Smooth muscle cell (in vitro differentiated cells): ENCODE measurements around the gene RAD51B. TPM values are rescaled to one million over a fixed set of nuclear protein-coding genes. Genes with fewer than 3 reads are reported as not detected.

Experiments used
- DNase-seq: peaks from one replicate; lab custom pipeline; 2025; ENCODE audit not compliant: unreplicated experiment; lab: John Stamatoyannopoulos, UW
- H2AFZ ChIP-seq: fragments of 200-600 bp; sonication (generic); 2 replicates; pipeline ENCODE4 v1.6.0; 2016; ENCODE audit warnings: antibody characterized with exemption, low read depth, mild to moderate bottlenecking
- H3F3A ChIP-seq: fragments of 200-600 bp; sonication (generic); 2 replicates; pipeline ENCODE4 v1.6.0; 2017; ENCODE audit warnings: antibody characterized with exemption, low read depth
- H3K27ac ChIP-seq: fragments of 200-600 bp; sonication (generic); 2 replicates; pipeline ENCODE4 v1.5.1; 2016; ENCODE audit warnings: low read depth, mild to moderate bottlenecking
- H3K27me3 ChIP-seq: fragments of 200-600 bp; sonication (generic); 2 replicates; pipeline ENCODE4 v1.6.1; 2016; ENCODE audit warnings: low read depth, mild to moderate bottlenecking
- H3K36me3 ChIP-seq: fragments of 200-600 bp; sonication (generic); 2 replicates; pipeline ENCODE4 v1.5.1; 2016; ENCODE audit warnings: low read depth
- H3K4me1 ChIP-seq: fragments of 200-600 bp; sonication (generic); 2 replicates; pipeline ENCODE4 v1.5.1; 2016; ENCODE audit warnings: low read depth
- H3K4me2 ChIP-seq: fragments of 200-600 bp; sonication (generic); 2 replicates; pipeline ENCODE4 v1.6.0; 2016; ENCODE audit warnings: mild to moderate bottlenecking
- H3K4me3 ChIP-seq: fragments of 200-600 bp; sonication (generic); 2 replicates; pipeline ENCODE4 v1.5.1; 2016; ENCODE audit warnings: mild to moderate bottlenecking
- H3K79me2 ChIP-seq: fragments of 200-600 bp; sonication (generic); 2 replicates; pipeline ENCODE4 v1.6.0; 2016; ENCODE audit warnings: low read depth, mild to moderate bottlenecking
- H3K9ac ChIP-seq: fragments of 200-600 bp; sonication (generic); 2 replicates; pipeline ENCODE4 v1.6.0; 2016; ENCODE audit warnings: low read depth
- H3K9me3 ChIP-seq: fragments of 200-600 bp; sonication (generic); replicated peaks from 2 replicates; pipeline ENCODE4 v1.5.1; 2016; ENCODE audit warnings: low read depth
- H4K20me1 ChIP-seq: fragments of 200-600 bp; sonication (generic); 2 replicates; pipeline ENCODE4 v1.6.0; 2016; ENCODE audit warnings: low read depth
- WGBS: methylation state at CpG from one replicate; pipeline ENCODE4 v1.1.7; 2016; ENCODE audit warnings: low lambda C conversion rate; 5-methylcytosine and 5-hydroxymethylcytosine counted together
- polyA plus RNA-seq: library from polyadenylated mRNA; unstranded; fragments of >200 nt; fragmentation: Nextera tagmentation; extraction: Ambion mirVana; gene quantifications from 2 replicates; pipeline ENCODE4 v1.2.1, GENCODE V29; 2016
- total RNA-seq: library from RNA; depleted of rRNA; stranded (reverse); fragments of >200 nt; gene quantifications from 2 replicates; pipeline ENCODE4 v1.2.3, GENCODE V29; 2014
- TF ChIP-seq, protein P1 (sequence below): fragments of 200-600 bp; sonication (generic); IDR thresholded peaks from 2 replicates; pipeline ENCODE4 v1.5.1; 2017; ENCODE audit warnings: borderline replicate concordance, mild to moderate bottlenecking, antibody characterized with exemption; ENCODE audit not compliant: insufficient read depth, poor library complexity, severe bottlenecking

The RAD51B gene
- total and polyA plus RNA-seq, 2 experiments from 2014 or later: 4.6 to 5.3 TPM

DNA sequence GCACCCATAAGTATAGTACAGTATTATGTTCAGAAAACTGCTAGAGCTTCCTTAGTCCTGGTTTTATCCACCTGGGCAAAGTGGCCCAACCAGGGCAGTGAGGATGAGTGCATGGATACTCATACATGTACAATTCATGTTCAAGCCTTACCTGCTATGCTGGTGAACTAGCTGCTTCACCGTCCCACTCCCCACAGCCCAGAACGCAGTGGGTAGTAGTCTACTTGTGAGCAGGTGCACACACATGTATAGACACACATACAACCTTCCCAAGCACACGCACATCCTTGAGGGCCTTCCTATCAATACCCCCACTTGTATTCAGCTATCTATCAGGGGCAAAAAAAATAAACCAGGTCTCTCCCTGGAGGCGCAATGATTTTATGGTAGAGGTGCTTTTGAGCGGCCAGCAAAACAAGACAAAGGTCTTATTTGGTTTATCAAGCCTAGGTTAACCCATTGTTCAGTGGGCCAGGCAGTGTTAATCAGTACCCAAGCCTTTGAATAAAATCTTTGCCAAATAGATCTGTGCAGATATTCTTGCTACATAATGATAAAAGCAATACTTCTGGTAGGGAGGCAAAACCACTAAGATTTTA lies 903.5 kb downstream of the RAD51B start:
- Histone ChIP-seq H3K9ac (no peak overlapping the region), H4K20me1 (no peaks in the 10 kb centered on the region), H3K4me3 (no peak overlapping the region), H3K4me1 (peaks cover 6% of the 10 kb centered on the region), H3K4me2 (no peak overlapping the region), H3K36me3 (no peaks in the 10 kb centered on the region), H3K79me2 (no peaks in the 10 kb centered on the region), H3F3A (peaks cover 3% of the 10 kb centered on the region), H3K27ac (no peak overlapping the region), H3K27me3 (no peaks in the 10 kb centered on the region), H3K9me3 (no peaks in the 10 kb centered on the region), H2AFZ (no peak overlapping the region)
- TF ChIP-seq, protein P1, sequence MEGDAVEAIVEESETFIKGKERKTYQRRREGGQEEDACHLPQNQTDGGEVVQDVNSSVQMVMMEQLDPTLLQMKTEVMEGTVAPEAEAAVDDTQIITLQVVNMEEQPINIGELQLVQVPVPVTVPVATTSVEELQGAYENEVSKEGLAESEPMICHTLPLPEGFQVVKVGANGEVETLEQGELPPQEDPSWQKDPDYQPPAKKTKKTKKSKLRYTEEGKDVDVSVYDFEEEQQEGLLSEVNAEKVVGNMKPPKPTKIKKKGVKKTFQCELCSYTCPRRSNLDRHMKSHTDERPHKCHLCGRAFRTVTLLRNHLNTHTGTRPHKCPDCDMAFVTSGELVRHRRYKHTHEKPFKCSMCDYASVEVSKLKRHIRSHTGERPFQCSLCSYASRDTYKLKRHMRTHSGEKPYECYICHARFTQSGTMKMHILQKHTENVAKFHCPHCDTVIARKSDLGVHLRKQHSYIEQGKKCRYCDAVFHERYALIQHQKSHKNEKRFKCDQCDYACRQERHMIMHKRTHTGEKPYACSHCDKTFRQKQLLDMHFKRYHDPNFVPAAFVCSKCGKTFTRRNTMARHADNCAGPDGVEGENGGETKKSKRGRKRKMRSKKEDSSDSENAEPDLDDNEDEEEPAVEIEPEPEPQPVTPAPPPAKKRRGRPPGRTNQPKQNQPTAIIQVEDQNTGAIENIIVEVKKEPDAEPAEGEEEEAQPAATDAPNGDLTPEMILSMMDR: no peak
- over 99% methylated on average over 5 of the region's 5 CpGs for WGBS
- no peak for DNase-seq

DNA sequence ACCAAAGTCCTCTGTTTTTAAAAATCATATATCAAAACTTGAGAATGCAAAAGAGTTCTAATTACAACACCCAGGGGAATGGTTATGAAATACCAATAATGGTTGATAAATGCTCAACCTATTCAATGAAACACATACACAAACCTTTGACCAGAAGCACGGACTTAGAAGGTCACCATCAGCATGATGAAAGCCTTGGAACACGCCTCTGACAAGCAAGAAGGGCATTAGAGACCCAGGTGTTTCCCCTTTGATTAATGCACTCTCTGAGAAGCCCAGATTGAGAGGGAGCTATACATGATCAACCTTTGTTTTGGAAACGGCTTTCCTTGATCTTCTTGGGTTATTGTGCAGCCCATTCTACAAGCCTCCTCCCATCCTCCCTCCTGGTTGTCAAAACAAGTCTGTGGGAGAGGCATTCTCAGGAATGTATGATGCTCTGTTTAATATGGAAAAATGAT lies 904.3 kb downstream of the RAD51B start:
- H3K9me3 ChIP-seq: no peaks in the 10 kb centered on the region
- no peaks in the 10 kb centered on the region for H3K79me2 ChIP-seq
- H3K4me3 ChIP-seq: no peak overlapping the region
- H3K9ac ChIP-seq: no peak overlapping the region
- DNase-seq: no peak
- no peaks in the 10 kb centered on the region for H3K27me3 ChIP-seq
- no peaks in the 10 kb centered on the region for H4K20me1 ChIP-seq
- no peak overlapping the region for H3K27ac ChIP-seq
- TF ChIP-seq, protein P1: no peak
- WGBS: 89% methylated on average over 3 of the region's 3 CpGs
- peaks cover 3% of the 10 kb centered on the region for H3F3A ChIP-seq
- peaks cover 6% of the 10 kb centered on the region for H3K4me1 ChIP-seq
- no peaks in the 10 kb centered on the region for H3K36me3 ChIP-seq
- H2AFZ ChIP-seq: no peak overlapping the region
- H3K4me2 ChIP-seq: no peak overlapping the region

DNA sequence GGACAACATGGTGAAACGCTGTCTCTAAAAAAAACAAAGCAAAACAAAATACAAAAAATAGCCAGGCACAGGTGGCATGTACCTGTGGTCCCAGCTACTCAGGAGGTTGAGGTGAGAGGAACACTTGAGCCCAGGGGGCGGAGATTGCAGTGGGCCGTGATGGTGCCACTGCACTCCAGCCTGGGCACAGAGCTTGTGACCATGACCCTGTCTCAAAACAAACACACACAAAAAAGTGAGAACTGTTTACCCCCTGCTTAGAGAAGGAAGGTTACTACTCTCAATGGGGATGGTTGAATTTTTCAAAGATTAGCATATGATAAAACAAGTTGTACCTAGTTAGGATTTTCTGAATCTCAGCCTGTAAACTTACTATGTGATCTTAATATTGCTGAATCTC lies 905.3 kb downstream of the RAD51B start:
- no peak overlapping the region for H3K4me3 ChIP-seq
- H3F3A ChIP-seq: peaks cover 3% of the 10 kb centered on the region
- H3K27me3 ChIP-seq: no peaks in the 10 kb centered on the region
- H3K9me3 ChIP-seq: no peaks in the 10 kb centered on the region
- DNase-seq: no peak
- no peak overlapping the region for H2AFZ ChIP-seq
- H4K20me1 ChIP-seq: no peaks in the 10 kb centered on the region
- TF ChIP-seq, protein P1: no peak
- H3K36me3 ChIP-seq: no peaks in the 10 kb centered on the region
- H3K79me2 ChIP-seq: no peaks in the 10 kb centered on the region
- no peak overlapping the region for H3K27ac ChIP-seq
- no peak overlapping the region for H3K4me2 ChIP-seq
- H3K9ac ChIP-seq: no peak overlapping the region
- 95% methylated on average over 3 of the region's 3 CpGs for WGBS
- H3K4me1 ChIP-seq: peaks cover 6% of the 10 kb centered on the region

DNA sequence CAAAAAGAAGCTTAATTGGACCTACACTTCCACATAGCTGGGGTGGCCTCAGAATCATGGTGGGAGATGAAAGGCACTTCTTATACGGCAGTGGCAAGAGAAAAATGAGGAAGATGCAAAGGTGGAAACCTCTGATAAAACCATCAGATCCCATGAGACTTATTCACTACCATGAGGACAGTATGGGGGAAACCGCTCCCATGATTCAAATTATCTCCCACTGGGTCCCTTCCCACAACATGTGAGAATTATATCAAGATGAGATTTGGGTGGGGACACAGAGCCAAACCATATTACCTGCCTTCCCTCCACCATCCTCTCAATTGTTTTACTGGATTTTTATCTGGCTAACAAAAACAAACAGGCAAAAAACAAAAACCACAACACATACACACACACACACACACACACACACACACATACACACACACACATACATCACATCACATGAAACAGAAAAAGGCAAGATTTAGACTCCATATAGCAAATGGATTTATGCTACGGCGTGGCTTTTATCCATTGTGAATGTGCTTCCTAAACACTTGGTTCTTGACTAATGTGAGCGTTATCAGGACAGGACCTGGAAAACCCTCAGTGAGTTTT lies 906.6 kb downstream of the RAD51B start:
- no peaks in the 10 kb centered on the region for H3K79me2 ChIP-seq
- TF ChIP-seq, protein P1: no peak
- H3F3A ChIP-seq: peaks cover 3% of the 10 kb centered on the region
- no peaks in the 10 kb centered on the region for H3K9me3 ChIP-seq
- 100% methylated on average over 5 of the region's 5 CpGs for WGBS
- DNase-seq: no peak
- H3K27ac ChIP-seq: no peak overlapping the region
- no peak overlapping the region for H3K9ac ChIP-seq
- H4K20me1 ChIP-seq: no peaks in the 10 kb centered on the region
- H3K4me3 ChIP-seq: no peak overlapping the region
- no peak overlapping the region for H2AFZ ChIP-seq
- H3K27me3 ChIP-seq: no peaks in the 10 kb centered on the region
- H3K36me3 ChIP-seq: no peaks in the 10 kb centered on the region
- H3K4me1 ChIP-seq: peaks cover 13% of the 10 kb centered on the region
- no peak overlapping the region for H3K4me2 ChIP-seq
